GM23338 (cell line): ENCODE measurements around the gene NUMB. TPM values are rescaled to one million over a fixed set of nuclear protein-coding genes. Genes with fewer than 3 reads are reported as not detected.

Experiments used
- ATAC-seq: fragments of 200-7000 bp; cut with Tn5 transposase; 3 replicates; pipeline ENCODE4 v1.9.1; 2020
- DNase-seq: peaks from one replicate; pipeline ENCODE4 v3.0.0-alpha.2; 2015; ENCODE audit warnings: low spot score
- H2AFZ ChIP-seq: fragments of 200-600 bp; sonication (generic); 2 replicates; pipeline ENCODE4 v1.8.0; 2016; ENCODE audit warnings: antibody characterized with exemption, mild to moderate bottlenecking, moderate library complexity
- H3F3A ChIP-seq: fragments of 200-600 bp; sonication (generic); replicated peaks from 2 replicates; pipeline ENCODE4 v1.8.0; 2017; ENCODE audit warnings: antibody characterized with exemption, mixed run types, low read depth
- H3K27ac ChIP-seq: fragments of 200-600 bp; sonication (generic); 2 replicates; pipeline ENCODE4 v1.6.1; 2016; ENCODE audit warnings: low read depth
- H3K27me3 ChIP-seq: fragments of 200-600 bp; sonication (generic); 2 replicates; pipeline ENCODE4 v1.8.0; 2016; ENCODE audit warnings: mild to moderate bottlenecking, mixed run types, moderate library complexity; ENCODE audit not compliant: insufficient read depth
- H3K36me3 ChIP-seq: fragments of 200-600 bp; sonication (generic); 2 replicates; pipeline ENCODE4 v1.8.0; 2016; ENCODE audit warnings: mild to moderate bottlenecking; ENCODE audit not compliant: insufficient read depth
- H3K4me1 ChIP-seq: fragments of 200-600 bp; sonication (generic); 2 replicates; pipeline ENCODE4 v1.8.0; 2016; ENCODE audit warnings: mild to moderate bottlenecking, moderate library complexity; ENCODE audit not compliant: insufficient read depth
- H3K4me2 ChIP-seq: fragments of 200-600 bp; sonication (generic); 2 replicates; pipeline ENCODE4 v1.7.1; 2017; ENCODE audit warnings: mixed run types
- H3K4me3 ChIP-seq: fragments of 200-600 bp; sonication (generic); 2 replicates; pipeline ENCODE4 v1.6.1; 2016; ENCODE audit warnings: mixed run types
- H3K79me2 ChIP-seq: fragments of 200-600 bp; sonication (generic); replicated peaks from 2 replicates; pipeline ENCODE4 v1.8.0; 2017; ENCODE audit warnings: mild to moderate bottlenecking; ENCODE audit not compliant: insufficient read depth
- H3K9me2 ChIP-seq: fragments of 200-600 bp; sonication (generic); 2 replicates; pipeline ENCODE4 v1.8.0; 2017; ENCODE audit not compliant: insufficient read depth
- H4K20me1 ChIP-seq: fragments of 200-600 bp; sonication (generic); replicated peaks from 2 replicates; pipeline ENCODE4 v1.8.0; 2017; ENCODE audit warnings: mild to moderate bottlenecking; ENCODE audit not compliant: insufficient read depth
- H3K27ac Mint-ChIP-seq: 2 replicates; pipeline ENCODE4 v1.8.0; 2020; ENCODE audit warnings: inconsistent platforms, mild to moderate bottlenecking, moderate library complexity, mixed read lengths
- H3K27me3 Mint-ChIP-seq: 3 replicates; pipeline ENCODE4 v1.8.0; 2022; ENCODE audit warnings: low read depth, mild to moderate bottlenecking, moderate library complexity, mixed read lengths, inconsistent platforms; ENCODE audit not compliant: insufficient read depth, poor library complexity
- H3K36me3 Mint-ChIP-seq: 3 replicates; pipeline ENCODE4 v1.8.0; 2021; ENCODE audit warnings: low read depth, mild to moderate bottlenecking, inconsistent platforms, moderate library complexity, mixed read lengths
- H3K4me1 Mint-ChIP-seq: 3 replicates; pipeline ENCODE4 v1.8.0; 2020; ENCODE audit warnings: mild to moderate bottlenecking, inconsistent platforms, mixed read lengths
- H3K4me3 Mint-ChIP-seq: 3 replicates; pipeline ENCODE4 v1.8.0; 2021; ENCODE audit warnings: moderate library complexity, mild to moderate bottlenecking, inconsistent platforms, mixed read lengths
- H3K9me3 Mint-ChIP-seq: 3 replicates; pipeline ENCODE4 v1.8.0; 2020; ENCODE audit warnings: moderate library complexity, mild to moderate bottlenecking, inconsistent platforms, mixed read lengths
- EZH2 ChIP-seq: fragments of 200-600 bp; sonication (generic); IDR thresholded peaks from one replicate; pipeline ENCODE4 v1.8.0; 2017; ENCODE audit warnings: antibody characterized with exemption, mild to moderate bottlenecking, low read depth; ENCODE audit not compliant: unreplicated experiment
- EZH2phosphoT487 ChIP-seq: fragments of 200-600 bp; sonication (generic); IDR thresholded peaks from one replicate; pipeline ENCODE4 v1.8.1; 2018; ENCODE audit warnings: antibody characterized with exemption; ENCODE audit not compliant: unreplicated experiment
- JUNB ChIP-seq: IDR thresholded peaks from one replicate; pipeline ENCODE4 v1.6.1; 2016; ENCODE audit warnings: antibody characterized with exemption; ENCODE audit not compliant: unreplicated experiment
- NANOG ChIP-seq: IDR thresholded peaks from 2 replicates; pipeline ENCODE4 v1.6.1; 2016; ENCODE audit warnings: antibody characterized with exemption, borderline replicate concordance
- STAT1 ChIP-seq: IDR thresholded peaks from one replicate; pipeline ENCODE4 v1.6.1; 2016; ENCODE audit warnings: antibody characterized with exemption; ENCODE audit not compliant: unreplicated experiment
- ZNF114 ChIP-seq: fragments of 250-450 bp; sonication (Bioruptor Pico); IDR thresholded peaks from 2 replicates; pipeline ENCODE4 v1.5.0; 2020; ENCODE audit warnings: mild to moderate bottlenecking, moderate library complexity
- polyA plus RNA-seq: library from polyadenylated mRNA; unstranded; fragments of >200 nt; fragmentation: Nextera tagmentation; extraction: Ambion mirVana; gene quantifications from 2 replicates; pipeline ENCODE4 v1.2.1, GENCODE V29; 2016
- total RNA-seq: library from RNA; depleted of rRNA; stranded (reverse); fragments of >200 nt; shearing (Covaris generic); gene quantifications from 2 replicates; pipeline ENCODE4 v1.2.3, GENCODE V29; 2014
- TF ChIP-seq, protein P1 (sequence below): IDR thresholded peaks from one replicate; pipeline ENCODE4 v1.6.1; 2018; ENCODE audit warnings: antibody characterized with exemption; ENCODE audit not compliant: unreplicated experiment
- TF ChIP-seq, protein P2 (sequence below), 2 experiments: fragments of 200-600 bp in 1 of 2; sonication (generic) in 1 of 2; conservative IDR thresholded peaks; 2 replicates each; pipeline versions ENCODE4 v1.5.1 to v1.6.1; 2016 to 2017; ENCODE audit warnings: antibody characterized with exemption in 2 of 2, low read depth in 2 of 2, mild to moderate bottlenecking in 2 of 2, moderate library complexity in 1 of 2
- TF ChIP-seq, protein P3 (sequence below): IDR thresholded peaks from 2 replicates; pipeline ENCODE4 v1.6.1; 2016; ENCODE audit warnings: antibody characterized with exemption

NUMB gene
- total and polyA plus RNA-seq, 2 experiments from 2014 or later = 32.1 to 36.7 TPM

DNA sequence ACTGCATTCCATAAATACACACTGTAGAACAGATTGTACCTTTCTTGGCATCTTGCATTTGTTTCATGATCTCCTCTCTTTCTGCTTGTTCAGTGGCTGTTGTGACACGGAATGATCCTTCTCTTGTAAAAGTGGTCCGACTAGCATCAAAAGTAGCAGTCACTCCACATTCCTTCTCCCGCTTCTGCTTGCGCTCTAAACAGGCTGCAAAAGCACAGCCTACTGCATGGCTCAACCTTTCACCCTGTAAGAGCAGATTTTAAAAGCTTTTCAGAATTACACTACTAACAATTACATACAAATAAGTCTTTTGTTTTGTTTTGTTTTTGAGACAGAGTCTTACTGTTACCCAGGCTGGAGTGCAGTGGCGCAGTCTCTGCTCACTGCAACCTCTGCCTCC is 171.3 kb downstream of the NUMB start:
- H3K4me1 Mint-ChIP-seq = peaks cover 45% of the 10 kb centered on the region
- DNase-seq = peak; percentile 57
- H3K27me3 Mint-ChIP-seq = no peaks in the 10 kb centered on the region
- Histone ChIP-seq H3K4me3 (peak overlapping the region; percentile 38), H4K20me1 (no peaks in the 10 kb centered on the region), H3K27me3 (no peaks in the 10 kb centered on the region), H3K27ac (peak overlapping the region; percentile 84), H3F3A (no peaks in the 10 kb centered on the region), H3K4me2 (peak overlapping the region; percentile 67), H2AFZ (no peak overlapping the region), H3K36me3 (no peaks in the 10 kb centered on the region), H3K4me1 (peaks cover 60% of the 10 kb centered on the region), H3K9me2 (no peaks in the 10 kb centered on the region), H3K79me2 (no peaks in the 10 kb centered on the region)
- no peak for TF ChIP-seq EZH2
- TF ChIP-seq, protein P1, sequence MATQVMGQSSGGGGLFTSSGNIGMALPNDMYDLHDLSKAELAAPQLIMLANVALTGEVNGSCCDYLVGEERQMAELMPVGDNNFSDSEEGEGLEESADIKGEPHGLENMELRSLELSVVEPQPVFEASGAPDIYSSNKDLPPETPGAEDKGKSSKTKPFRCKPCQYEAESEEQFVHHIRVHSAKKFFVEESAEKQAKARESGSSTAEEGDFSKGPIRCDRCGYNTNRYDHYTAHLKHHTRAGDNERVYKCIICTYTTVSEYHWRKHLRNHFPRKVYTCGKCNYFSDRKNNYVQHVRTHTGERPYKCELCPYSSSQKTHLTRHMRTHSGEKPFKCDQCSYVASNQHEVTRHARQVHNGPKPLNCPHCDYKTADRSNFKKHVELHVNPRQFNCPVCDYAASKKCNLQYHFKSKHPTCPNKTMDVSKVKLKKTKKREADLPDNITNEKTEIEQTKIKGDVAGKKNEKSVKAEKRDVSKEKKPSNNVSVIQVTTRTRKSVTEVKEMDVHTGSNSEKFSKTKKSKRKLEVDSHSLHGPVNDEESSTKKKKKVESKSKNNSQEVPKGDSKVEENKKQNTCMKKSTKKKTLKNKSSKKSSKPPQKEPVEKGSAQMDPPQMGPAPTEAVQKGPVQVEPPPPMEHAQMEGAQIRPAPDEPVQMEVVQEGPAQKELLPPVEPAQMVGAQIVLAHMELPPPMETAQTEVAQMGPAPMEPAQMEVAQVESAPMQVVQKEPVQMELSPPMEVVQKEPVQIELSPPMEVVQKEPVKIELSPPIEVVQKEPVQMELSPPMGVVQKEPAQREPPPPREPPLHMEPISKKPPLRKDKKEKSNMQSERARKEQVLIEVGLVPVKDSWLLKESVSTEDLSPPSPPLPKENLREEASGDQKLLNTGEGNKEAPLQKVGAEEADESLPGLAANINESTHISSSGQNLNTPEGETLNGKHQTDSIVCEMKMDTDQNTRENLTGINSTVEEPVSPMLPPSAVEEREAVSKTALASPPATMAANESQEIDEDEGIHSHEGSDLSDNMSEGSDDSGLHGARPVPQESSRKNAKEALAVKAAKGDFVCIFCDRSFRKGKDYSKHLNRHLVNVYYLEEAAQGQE = no peak
- TF ChIP-seq EZH2phosphoT487 = no peak
- TF ChIP-seq, protein P2, sequence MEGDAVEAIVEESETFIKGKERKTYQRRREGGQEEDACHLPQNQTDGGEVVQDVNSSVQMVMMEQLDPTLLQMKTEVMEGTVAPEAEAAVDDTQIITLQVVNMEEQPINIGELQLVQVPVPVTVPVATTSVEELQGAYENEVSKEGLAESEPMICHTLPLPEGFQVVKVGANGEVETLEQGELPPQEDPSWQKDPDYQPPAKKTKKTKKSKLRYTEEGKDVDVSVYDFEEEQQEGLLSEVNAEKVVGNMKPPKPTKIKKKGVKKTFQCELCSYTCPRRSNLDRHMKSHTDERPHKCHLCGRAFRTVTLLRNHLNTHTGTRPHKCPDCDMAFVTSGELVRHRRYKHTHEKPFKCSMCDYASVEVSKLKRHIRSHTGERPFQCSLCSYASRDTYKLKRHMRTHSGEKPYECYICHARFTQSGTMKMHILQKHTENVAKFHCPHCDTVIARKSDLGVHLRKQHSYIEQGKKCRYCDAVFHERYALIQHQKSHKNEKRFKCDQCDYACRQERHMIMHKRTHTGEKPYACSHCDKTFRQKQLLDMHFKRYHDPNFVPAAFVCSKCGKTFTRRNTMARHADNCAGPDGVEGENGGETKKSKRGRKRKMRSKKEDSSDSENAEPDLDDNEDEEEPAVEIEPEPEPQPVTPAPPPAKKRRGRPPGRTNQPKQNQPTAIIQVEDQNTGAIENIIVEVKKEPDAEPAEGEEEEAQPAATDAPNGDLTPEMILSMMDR (conservative IDR thresholded peaks at IDR 0.05; ENCODE audit: low read depth in 2 of 2) = no peak
- TF ChIP-seq JUNB = no peak
- TF ChIP-seq, protein P3, sequence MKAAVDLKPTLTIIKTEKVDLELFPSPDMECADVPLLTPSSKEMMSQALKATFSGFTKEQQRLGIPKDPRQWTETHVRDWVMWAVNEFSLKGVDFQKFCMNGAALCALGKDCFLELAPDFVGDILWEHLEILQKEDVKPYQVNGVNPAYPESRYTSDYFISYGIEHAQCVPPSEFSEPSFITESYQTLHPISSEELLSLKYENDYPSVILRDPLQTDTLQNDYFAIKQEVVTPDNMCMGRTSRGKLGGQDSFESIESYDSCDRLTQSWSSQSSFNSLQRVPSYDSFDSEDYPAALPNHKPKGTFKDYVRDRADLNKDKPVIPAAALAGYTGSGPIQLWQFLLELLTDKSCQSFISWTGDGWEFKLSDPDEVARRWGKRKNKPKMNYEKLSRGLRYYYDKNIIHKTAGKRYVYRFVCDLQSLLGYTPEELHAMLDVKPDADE = no peak
- no peak for TF ChIP-seq STAT1
- TF ChIP-seq ZNF114 (CRISPR knock-in tag) = no peak
- peak overlapping the region; percentile 23 for H3K27ac Mint-ChIP-seq
- ATAC-seq = peak; percentile 56
- H3K36me3 Mint-ChIP-seq = peaks cover 29% of the 10 kb centered on the region
- H3K9me3 Mint-ChIP-seq = no peaks in the 10 kb centered on the region
- H3K4me3 Mint-ChIP-seq = peak overlapping the region; percentile 28

DNA sequence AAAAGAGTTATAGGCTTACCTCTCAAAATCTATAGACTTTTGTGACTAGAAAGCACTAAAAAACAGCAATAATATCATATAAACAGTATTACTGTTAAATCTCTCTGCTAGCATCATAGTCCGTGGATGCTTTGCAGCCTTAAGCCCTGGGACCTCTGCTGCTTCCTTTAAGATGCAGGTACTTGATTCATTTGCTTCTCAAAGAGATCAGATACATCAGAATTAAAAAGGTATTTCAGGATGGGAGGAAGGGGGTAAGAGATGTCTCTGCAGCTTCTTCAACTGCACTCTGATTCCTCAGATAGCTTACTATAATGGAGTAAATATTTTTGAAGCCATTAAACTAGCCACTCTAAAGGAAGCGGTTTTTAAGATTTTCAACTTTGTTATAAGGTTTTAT is 171.7 kb downstream of the NUMB start:
- Mint-ChIP-seq H3K36me3 (peaks cover 29% of the 10 kb centered on the region), H3K27me3 (no peaks in the 10 kb centered on the region), H3K4me1 (peaks cover 45% of the 10 kb centered on the region), H3K9me3 (no peaks in the 10 kb centered on the region), H3K27ac (no peak overlapping the region), H3K4me3 (peak overlapping the region; percentile 23; the same call in 1 of the 3 replicates)
- H3F3A ChIP-seq = no peaks in the 10 kb centered on the region
- DNase-seq (peak; percentile 79), ATAC-seq (peak; percentile 74)
- H3K27ac ChIP-seq = peak overlapping the region; percentile 84
- H3K4me1 ChIP-seq = peaks cover 60% of the 10 kb centered on the region
- H4K20me1 ChIP-seq = no peaks in the 10 kb centered on the region
- H3K27me3 ChIP-seq = no peaks in the 10 kb centered on the region
- H2AFZ ChIP-seq = no peak overlapping the region
- H3K79me2 ChIP-seq = no peaks in the 10 kb centered on the region
- H3K4me2 ChIP-seq = peak overlapping the region; percentile 67
- no peaks in the 10 kb centered on the region for H3K36me3 ChIP-seq
- H3K4me3 ChIP-seq = peak overlapping the region; percentile 38
- no peaks in the 10 kb centered on the region for H3K9me2 ChIP-seq
- TF ChIP-seq, protein P2 (conservative IDR thresholded peaks at IDR 0.05; ENCODE audit: low read depth in 2 of 2) = no peak
- peak; percentile 53; the same call in 1 of the 2 replicates for TF ChIP-seq NANOG
